WTC11 (cell line): Measurements from ENCODE around the gene EDIL3.
"Not testable (repeated sequence)": the region's sequence is repeated elsewhere in the genome, so short reads cannot be mapped to it uniquely, and the experiment has no call there.

Experiments
- CREB1 ChIP-seq: sonication (generic); formaldehyde crosslinking; IDR thresholded peaks from 2 replicates; pipeline ENCODE4 v1.8.0; 2023; ENCODE audit warnings: mild to moderate bottlenecking, missing genetic modification reagents
- ETV6 ChIP-seq: sonication (generic); formaldehyde crosslinking; IDR thresholded peaks from 2 replicates; pipeline ENCODE4 v1.8.1; 2022; ENCODE audit warnings: mild to moderate bottlenecking, missing genetic modification reagents
- NFE2L1 ChIP-seq: sonication (generic); formaldehyde crosslinking; IDR thresholded peaks from 2 replicates; pipeline ENCODE4 v1.8.1; 2023; ENCODE audit warnings: missing genetic modification reagents
- NFYB ChIP-seq: sonication (generic); formaldehyde crosslinking; conservative IDR thresholded peaks from 2 replicates; pipeline ENCODE4 v1.8.0; 2022; ENCODE audit warnings: low read depth, missing genetic modification reagents
- SP1 ChIP-seq: sonication (generic); formaldehyde crosslinking; conservative IDR thresholded peaks from 2 replicates; pipeline ENCODE4 v1.8.1; 2022; ENCODE audit warnings: missing genetic modification reagents
- TCF7 ChIP-seq: sonication (generic); formaldehyde crosslinking; IDR thresholded peaks from 2 replicates; pipeline ENCODE4 v1.8.0; 2022; ENCODE audit warnings: mild to moderate bottlenecking, low read depth, missing genetic modification reagents, moderate library complexity
- TP53 ChIP-seq: sonication (generic); formaldehyde crosslinking; IDR thresholded peaks from 2 replicates; pipeline ENCODE4 v1.8.1; 2023; ENCODE audit warnings: mild to moderate bottlenecking, missing genetic modification reagents
- ZBTB21 ChIP-seq: sonication (generic); formaldehyde crosslinking; IDR thresholded peaks from 2 replicates; pipeline ENCODE4 v1.8.1; 2023; ENCODE audit warnings: mild to moderate bottlenecking, missing genetic modification reagents, borderline replicate concordance
- TF ChIP-seq, protein P1 (sequence below): sonication (generic); formaldehyde crosslinking; IDR thresholded peaks from 2 replicates; pipeline ENCODE4 v1.8.0; 2022; ENCODE audit warnings: mild to moderate bottlenecking, missing genetic modification reagents
- TF ChIP-seq, protein P2 (sequence below): fragments of 200-600 bp; IDR thresholded peaks from 2 replicates; pipeline ENCODE4 v1.8.0; 2022; ENCODE audit warnings: antibody characterized with exemption
- TF ChIP-seq, protein P3 (sequence below): sonication (generic); formaldehyde crosslinking; IDR thresholded peaks from 2 replicates; pipeline ENCODE4 v1.8.0; 2022; ENCODE audit warnings: mild to moderate bottlenecking, missing genetic modification reagents
- TF ChIP-seq, protein P4 (sequence below): sonication (generic); formaldehyde crosslinking; IDR thresholded peaks from 2 replicates; pipeline ENCODE4 v1.8.0; 2023; ENCODE audit warnings: missing genetic modification reagents
- TF ChIP-seq, protein P5 (sequence below): sonication (generic); formaldehyde crosslinking; IDR thresholded peaks from 2 replicates; pipeline ENCODE4 v1.8.1; 2023; ENCODE audit warnings: mild to moderate bottlenecking, missing genetic modification reagents, moderate library complexity
- TF ChIP-seq, protein P6 (sequence below): sonication (generic); formaldehyde crosslinking; IDR thresholded peaks from 2 replicates; pipeline ENCODE4 v1.8.1; 2022; ENCODE audit warnings: missing genetic modification reagents, borderline replicate concordance

DNA sequence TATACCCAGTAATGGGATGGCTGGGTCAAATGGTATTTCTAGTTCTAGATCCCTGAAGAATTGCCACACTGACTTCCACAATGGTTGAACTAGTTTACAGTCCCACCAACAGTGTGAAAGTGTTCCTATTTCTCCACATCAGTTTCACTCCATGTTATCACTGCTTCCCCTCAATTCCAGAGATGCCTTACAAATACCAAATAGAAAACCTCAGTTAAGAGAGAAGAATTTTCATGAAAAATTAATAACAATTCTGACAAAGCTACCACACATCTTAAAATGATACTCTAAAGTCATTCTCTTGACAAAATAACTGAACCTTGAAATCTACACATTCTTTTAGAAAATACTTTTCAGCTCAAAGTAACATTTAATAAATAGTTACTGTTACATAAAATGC lies 74.8 kb downstream of the EDIL3 start:
- TF ChIP-seq, protein P1, sequence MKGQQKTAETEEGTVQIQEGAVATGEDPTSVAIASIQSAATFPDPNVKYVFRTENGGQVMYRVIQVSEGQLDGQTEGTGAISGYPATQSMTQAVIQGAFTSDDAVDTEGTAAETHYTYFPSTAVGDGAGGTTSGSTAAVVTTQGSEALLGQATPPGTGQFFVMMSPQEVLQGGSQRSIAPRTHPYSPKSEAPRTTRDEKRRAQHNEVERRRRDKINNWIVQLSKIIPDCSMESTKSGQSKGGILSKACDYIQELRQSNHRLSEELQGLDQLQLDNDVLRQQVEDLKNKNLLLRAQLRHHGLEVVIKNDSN (CRISPR knock-in tag): not testable (repeated sequence)
- TF ChIP-seq, protein P2, sequence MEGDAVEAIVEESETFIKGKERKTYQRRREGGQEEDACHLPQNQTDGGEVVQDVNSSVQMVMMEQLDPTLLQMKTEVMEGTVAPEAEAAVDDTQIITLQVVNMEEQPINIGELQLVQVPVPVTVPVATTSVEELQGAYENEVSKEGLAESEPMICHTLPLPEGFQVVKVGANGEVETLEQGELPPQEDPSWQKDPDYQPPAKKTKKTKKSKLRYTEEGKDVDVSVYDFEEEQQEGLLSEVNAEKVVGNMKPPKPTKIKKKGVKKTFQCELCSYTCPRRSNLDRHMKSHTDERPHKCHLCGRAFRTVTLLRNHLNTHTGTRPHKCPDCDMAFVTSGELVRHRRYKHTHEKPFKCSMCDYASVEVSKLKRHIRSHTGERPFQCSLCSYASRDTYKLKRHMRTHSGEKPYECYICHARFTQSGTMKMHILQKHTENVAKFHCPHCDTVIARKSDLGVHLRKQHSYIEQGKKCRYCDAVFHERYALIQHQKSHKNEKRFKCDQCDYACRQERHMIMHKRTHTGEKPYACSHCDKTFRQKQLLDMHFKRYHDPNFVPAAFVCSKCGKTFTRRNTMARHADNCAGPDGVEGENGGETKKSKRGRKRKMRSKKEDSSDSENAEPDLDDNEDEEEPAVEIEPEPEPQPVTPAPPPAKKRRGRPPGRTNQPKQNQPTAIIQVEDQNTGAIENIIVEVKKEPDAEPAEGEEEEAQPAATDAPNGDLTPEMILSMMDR: not testable (repeated sequence)
- TF ChIP-seq SP1 (CRISPR knock-in tag); TP53; NFYB (CRISPR knock-in tag); CREB1; ZBTB21 (CRISPR knock-in tag); NFE2L1 (CRISPR knock-in tag); ETV6 (CRISPR knock-in tag); TCF7: not testable (repeated sequence)
- TF ChIP-seq, protein P3, sequence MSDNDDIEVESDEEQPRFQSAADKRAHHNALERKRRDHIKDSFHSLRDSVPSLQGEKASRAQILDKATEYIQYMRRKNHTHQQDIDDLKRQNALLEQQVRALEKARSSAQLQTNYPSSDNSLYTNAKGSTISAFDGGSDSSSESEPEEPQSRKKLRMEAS (CRISPR knock-in tag): not testable (repeated sequence)
- TF ChIP-seq, protein P4, sequence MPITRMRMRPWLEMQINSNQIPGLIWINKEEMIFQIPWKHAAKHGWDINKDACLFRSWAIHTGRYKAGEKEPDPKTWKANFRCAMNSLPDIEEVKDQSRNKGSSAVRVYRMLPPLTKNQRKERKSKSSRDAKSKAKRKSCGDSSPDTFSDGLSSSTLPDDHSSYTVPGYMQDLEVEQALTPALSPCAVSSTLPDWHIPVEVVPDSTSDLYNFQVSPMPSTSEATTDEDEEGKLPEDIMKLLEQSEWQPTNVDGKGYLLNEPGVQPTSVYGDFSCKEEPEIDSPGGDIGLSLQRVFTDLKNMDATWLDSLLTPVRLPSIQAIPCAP (CRISPR knock-in tag): not testable (repeated sequence)
- TF ChIP-seq, protein P5, sequence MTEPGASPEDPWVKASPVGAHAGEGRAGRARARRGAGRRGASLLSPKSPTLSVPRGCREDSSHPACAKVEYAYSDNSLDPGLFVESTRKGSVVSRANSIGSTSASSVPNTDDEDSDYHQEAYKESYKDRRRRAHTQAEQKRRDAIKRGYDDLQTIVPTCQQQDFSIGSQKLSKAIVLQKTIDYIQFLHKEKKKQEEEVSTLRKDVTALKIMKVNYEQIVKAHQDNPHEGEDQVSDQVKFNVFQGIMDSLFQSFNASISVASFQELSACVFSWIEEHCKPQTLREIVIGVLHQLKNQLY (CRISPR knock-in tag): not testable (repeated sequence)
- TF ChIP-seq, protein P6, sequence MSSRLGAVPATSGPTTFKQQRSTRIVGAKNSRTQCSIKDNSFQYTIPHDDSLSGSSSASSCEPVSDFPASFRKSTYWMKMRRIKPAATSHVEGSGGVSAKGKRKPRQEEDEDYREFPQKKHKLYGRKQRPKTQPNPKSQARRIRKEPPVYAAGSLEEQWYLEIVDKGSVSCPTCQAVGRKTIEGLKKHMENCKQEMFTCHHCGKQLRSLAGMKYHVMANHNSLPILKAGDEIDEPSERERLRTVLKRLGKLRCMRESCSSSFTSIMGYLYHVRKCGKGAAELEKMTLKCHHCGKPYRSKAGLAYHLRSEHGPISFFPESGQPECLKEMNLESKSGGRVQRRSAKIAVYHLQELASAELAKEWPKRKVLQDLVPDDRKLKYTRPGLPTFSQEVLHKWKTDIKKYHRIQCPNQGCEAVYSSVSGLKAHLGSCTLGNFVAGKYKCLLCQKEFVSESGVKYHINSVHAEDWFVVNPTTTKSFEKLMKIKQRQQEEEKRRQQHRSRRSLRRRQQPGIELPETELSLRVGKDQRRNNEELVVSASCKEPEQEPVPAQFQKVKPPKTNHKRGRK: not testable (repeated sequence)
